GM12892 (cell line): ENCODE measurements around the gene MAGI2.

ENCODE experiments used
- POLR2A ChIP-seq: IDR thresholded peaks from 2 replicates; pipeline ENCODE4 v1.6.1; 2011; ENCODE audit warnings: low read depth, low read length, control low read depth
- POLR2AphosphoS5 ChIP-seq: IDR thresholded peaks from 2 replicates; pipeline ENCODE4 v1.6.1; 2011; ENCODE audit warnings: low read depth, low read length, control low read depth
- TAF1 ChIP-seq: IDR thresholded peaks from 2 replicates; pipeline ENCODE4 v1.6.1; 2011; ENCODE audit warnings: low read depth, mild to moderate bottlenecking, control low read depth, low read length, borderline replicate concordance

GRCh38 chr7:79063019-79063698 lies 390.3 kb downstream of the MAGI2 start:
- TF ChIP-seq POLR2A (no peak), TAF1 (no peak), POLR2AphosphoS5 (no peak)
